Mammary epithelial cell (primary cell): ENCODE results near the gene RP9.

Experiments
- CTCF ChIP-seq, 2 donors: IDR thresholded peaks in 1 of 2; conservative IDR thresholded peaks in 1 of 2; 2 replicates each; pipeline ENCODE4 v1.5.1; 2011 to 2012; ENCODE audit warnings: inconsistent platforms in 2 of 2, low read length in 2 of 2, mild to moderate bottlenecking in 2 of 2, control low read depth in 1 of 2, low read depth in 1 of 2; ENCODE audit not compliant: insufficient read depth in 1 of 2; ENCODE audit errors: extremely low read depth in 1 of 2
- EZH2 ChIP-seq: IDR thresholded peaks from 2 replicates; pipeline ENCODE4 v1.6.1; 2012; ENCODE audit warnings: low read length, inconsistent platforms, borderline replicate concordance

GRCh38 chr7:33091641-33092191 lies 17.5 kb downstream of the RP9 start:
- TF ChIP-seq CTCF (conservative IDR thresholded peaks at IDR 0.05 in 1 of 2, IDR thresholded peaks at IDR 0.05 in 1 of 2; ENCODE audit: extremely low read depth in 1 of 2, insufficient read depth in 1 of 2, low read depth in 1 of 2, low read length in 2 of 2): no peak
- no peak for TF ChIP-seq EZH2
